ENCODE measurements around the gene DAAM2. TPM values are rescaled to one million over a fixed set of nuclear protein-coding genes. Genes with fewer than 3 reads are reported as not detected.

The DAAM2 gene
- polyA plus RNA-seq: 10 to 100 TPM in 1 of 4 donors, 1 to 10 TPM in 2, under 1 TPM in 1; 0.89 to 12.9 (median 7.6) TPM
- long read RNA-seq, donor 1, partial matches to known transcripts: 0 of 1 reads
- long read RNA-seq, donor 1, other reads (novel, unspliced or antisense): 0 of 1 reads
- long read RNA-seq, donor 2: 0 reads
- long read RNA-seq, donor 3: 0 reads
- long read RNA-seq, donor 4: 0 reads
- long read RNA-seq, donor 5: 0 reads
- long read RNA-seq, donor 6: 0 reads
- long read RNA-seq, donor 7, partial matches to known transcripts: 0 of 3 reads
- long read RNA-seq, donor 7, other reads (novel, unspliced or antisense): 0 of 3 reads
- long read RNA-seq, donor 8, partial matches to known transcripts: 0 of 1 reads
- long read RNA-seq, donor 8, other reads (novel, unspliced or antisense): 0 of 1 reads
- long read RNA-seq, donor 9, partial matches to known transcripts: 0 of 2 reads
- long read RNA-seq, donor 9, other reads (novel, unspliced or antisense): 0 of 2 reads
- long read RNA-seq, donor 10, partial matches to known transcripts: 0 of 4 reads
- long read RNA-seq, donor 10, other reads (novel, unspliced or antisense): 0 of 4 reads

- H3K9me3 ChIP-seq (ENCODE audit: control insufficient read depth in 2 of 2, insufficient read depth in 1 of 2, low read depth in 1 of 2, low read length in 1 of 2): no peaks in the 10 kb centered on the region
- peaks cover 0 to 5% (median 0%) of the 10 kb centered on the region in 3 donors for H3K4me1 ChIP-seq (ENCODE audit: control insufficient read depth in 3 of 3, insufficient read depth in 2 of 3, low read depth in 1 of 3, low read length in 2 of 3)
- WGBS, 3 donors: 5 to 7% (median 5%) methylated on average over 43 to 55 of the region's 55 CpGs
- H3K27me3 ChIP-seq (ENCODE audit: control insufficient read depth in 3 of 3, insufficient read depth in 3 of 3, low read length in 3 of 3): peaks cover 0 to 26% (median 3%) of the 10 kb centered on the region in 3 donors
- peak within 1 kb of the TSS; percentile 20 to 59 (median 32) for H3K4me3 ChIP-seq (ENCODE audit: low read depth in 1 of 3, low read length in 3 of 3)
- H3K36me3 ChIP-seq (ENCODE audit: control insufficient read depth in 3 of 3, insufficient read depth in 2 of 3, low read depth in 1 of 3, low read length in 3 of 3): no peaks in the 10 kb centered on the region
- no peak for FAIRE-seq
- peak in 1 of 2 donors; percentile 70 for DNase-seq
- peak within 1 kb of the TSS in 2 of 3 donors; percentile 33 to 42 for H3K27ac ChIP-seq (ENCODE audit: low read depth in 1 of 3, low read length in 2 of 3)
Measured at GRCh38 chr6:39791850-39792539, at the start of gene DAAM2. DAAM2 (plus strand) TSS chr6:39792376; CDS start chr6:39856303, 63,927 bp downstream.

- no peaks in the 10 kb centered on the region for H3K36me3 ChIP-seq (ENCODE audit: control insufficient read depth in 3 of 3, insufficient read depth in 2 of 3, low read depth in 1 of 3, low read length in 3 of 3)
- no peak overlapping the region for H3K4me3 ChIP-seq (ENCODE audit: low read depth in 1 of 3, low read length in 3 of 3)
- H3K4me1 ChIP-seq (ENCODE audit: control insufficient read depth in 3 of 3, insufficient read depth in 2 of 3, low read depth in 1 of 3, low read length in 2 of 3): no peaks in the 10 kb centered on the region
- no peaks in the 10 kb centered on the region for H3K27me3 ChIP-seq (ENCODE audit: control insufficient read depth in 3 of 3, insufficient read depth in 3 of 3, low read length in 3 of 3)
- WGBS, 3 donors: 72 to 88% (median 76%) methylated on average over 3 of the region's 3 CpGs
- no peak for FAIRE-seq
- no peaks in the 10 kb centered on the region for H3K9me3 ChIP-seq (ENCODE audit: control insufficient read depth in 2 of 2, insufficient read depth in 1 of 2, low read depth in 1 of 2, low read length in 1 of 2)
- H3K27ac ChIP-seq (ENCODE audit: low read depth in 1 of 3, low read length in 2 of 3): no peak overlapping the region
- no peak for DNase-seq
Measured at GRCh38 chr6:39746795-39747194, 45.4 kb upstream of the DAAM2 start.

GRCh38 chr6:39752835-39753724 lies 39.1 kb upstream of the DAAM2 start:
- FAIRE-seq: no peak
- Histone ChIP-seq H3K36me3 (ENCODE audit: control insufficient read depth in 3 of 3, insufficient read depth in 2 of 3, low read depth in 1 of 3, low read length in 3 of 3) (no peaks in the 10 kb centered on the region), H3K9me3 (ENCODE audit: control insufficient read depth in 2 of 2, insufficient read depth in 1 of 2, low read depth in 1 of 2, low read length in 1 of 2) (no peaks in the 10 kb centered on the region), H3K27ac (ENCODE audit: low read depth in 1 of 3, low read length in 2 of 3) (peak overlapping the region in 1 of 3 donors; percentile 13), H3K4me1 (ENCODE audit: control insufficient read depth in 3 of 3, insufficient read depth in 2 of 3, low read depth in 1 of 3, low read length in 2 of 3) (no peaks in the 10 kb centered on the region), H3K4me3 (ENCODE audit: low read depth in 1 of 3, low read length in 3 of 3) (no peak overlapping the region), H3K27me3 (ENCODE audit: control insufficient read depth in 3 of 3, insufficient read depth in 3 of 3, low read length in 3 of 3) (no peaks in the 10 kb centered on the region)
- no peak for DNase-seq
- 83 to 88% (median 84%) methylated on average over 10 to 12 of the region's 12 CpGs for WGBS, 3 donors

- H3K36me3 ChIP-seq (ENCODE audit: control insufficient read depth in 3 of 3, insufficient read depth in 2 of 3, low read depth in 1 of 3, low read length in 3 of 3): no peaks in the 10 kb centered on the region
- H3K4me1 ChIP-seq (ENCODE audit: control insufficient read depth in 3 of 3, insufficient read depth in 2 of 3, low read depth in 1 of 3, low read length in 2 of 3): no peaks in the 10 kb centered on the region
- no peaks in the 10 kb centered on the region for H3K27me3 ChIP-seq (ENCODE audit: control insufficient read depth in 3 of 3, insufficient read depth in 3 of 3, low read length in 3 of 3)
- DNase-seq (no peak), FAIRE-seq (no peak)
- peak overlapping the region in 1 of 3 donors; percentile 13 for H3K27ac ChIP-seq (ENCODE audit: low read depth in 1 of 3, low read length in 2 of 3)
- H3K4me3 ChIP-seq (ENCODE audit: low read depth in 1 of 3, low read length in 3 of 3): no peak overlapping the region
- WGBS, 3 donors: 53 to 71% (median 69%) methylated on average over 3 of the region's 3 CpGs
- H3K9me3 ChIP-seq (ENCODE audit: control insufficient read depth in 2 of 2, insufficient read depth in 1 of 2, low read depth in 1 of 2, low read length in 1 of 2): no peaks in the 10 kb centered on the region
Measured at GRCh38 chr6:39753725-39754045, 38.5 kb upstream of the DAAM2 start.

- FAIRE-seq: no peak
- Histone ChIP-seq H3K4me3 (ENCODE audit: low read depth in 1 of 3, low read length in 3 of 3) (no peak overlapping the region), H3K4me1 (ENCODE audit: control insufficient read depth in 3 of 3, insufficient read depth in 2 of 3, low read depth in 1 of 3, low read length in 2 of 3) (no peaks in the 10 kb centered on the region), H3K36me3 (ENCODE audit: control insufficient read depth in 3 of 3, insufficient read depth in 2 of 3, low read depth in 1 of 3, low read length in 3 of 3) (no peaks in the 10 kb centered on the region), H3K9me3 (ENCODE audit: control insufficient read depth in 2 of 2, insufficient read depth in 1 of 2, low read depth in 1 of 2, low read length in 1 of 2) (no peaks in the 10 kb centered on the region), H3K27ac (ENCODE audit: low read depth in 1 of 3, low read length in 2 of 3) (no peak overlapping the region), H3K27me3 (ENCODE audit: control insufficient read depth in 3 of 3, insufficient read depth in 3 of 3, low read length in 3 of 3) (no peaks in the 10 kb centered on the region)
- no peak for DNase-seq
- WGBS, 3 donors: 74 to 84% (median 77%) methylated on average over 5 of the region's 5 CpGs
Measured at GRCh38 chr6:39754514-39755115, 37.6 kb upstream of the DAAM2 start.

- no peak overlapping the region for H3K4me3 ChIP-seq (ENCODE audit: low read depth in 1 of 3, low read length in 3 of 3)
- no peaks in the 10 kb centered on the region for H3K27me3 ChIP-seq (ENCODE audit: control insufficient read depth in 3 of 3, insufficient read depth in 3 of 3, low read length in 3 of 3)
- 14 to 57% (median 15%) methylated on average over 1 of the region's 1 CpG for WGBS, 3 donors
- H3K4me1 ChIP-seq (ENCODE audit: control insufficient read depth in 3 of 3, insufficient read depth in 2 of 3, low read depth in 1 of 3, low read length in 2 of 3): no peaks in the 10 kb centered on the region
- no peak for FAIRE-seq
- no peaks in the 10 kb centered on the region for H3K36me3 ChIP-seq (ENCODE audit: control insufficient read depth in 3 of 3, insufficient read depth in 2 of 3, low read depth in 1 of 3, low read length in 3 of 3)
- no peak for DNase-seq
- no peaks in the 10 kb centered on the region for H3K9me3 ChIP-seq (ENCODE audit: control insufficient read depth in 2 of 2, insufficient read depth in 1 of 2, low read depth in 1 of 2, low read length in 1 of 2)
- no peak overlapping the region for H3K27ac ChIP-seq (ENCODE audit: low read depth in 1 of 3, low read length in 2 of 3)
Measured at GRCh38 chr6:39755231-39755630, 36.9 kb upstream of the DAAM2 start.

GRCh38 chr6:39756582-39756981 lies 35.6 kb upstream of the DAAM2 start:
- Histone ChIP-seq H3K4me1 (ENCODE audit: control insufficient read depth in 3 of 3, insufficient read depth in 2 of 3, low read depth in 1 of 3, low read length in 2 of 3) (no peaks in the 10 kb centered on the region), H3K4me3 (ENCODE audit: low read depth in 1 of 3, low read length in 3 of 3) (no peak overlapping the region), H3K27ac (ENCODE audit: low read depth in 1 of 3, low read length in 2 of 3) (no peak overlapping the region), H3K27me3 (ENCODE audit: control insufficient read depth in 3 of 3, insufficient read depth in 3 of 3, low read length in 3 of 3) (no peaks in the 10 kb centered on the region), H3K36me3 (ENCODE audit: control insufficient read depth in 3 of 3, insufficient read depth in 2 of 3, low read depth in 1 of 3, low read length in 3 of 3) (no peaks in the 10 kb centered on the region), H3K9me3 (ENCODE audit: control insufficient read depth in 2 of 2, insufficient read depth in 1 of 2, low read depth in 1 of 2, low read length in 1 of 2) (no peaks in the 10 kb centered on the region)
- FAIRE-seq: no peak
- 89 to 97% (median 93%) methylated on average over 2 of the region's 2 CpGs for WGBS, 3 donors
- DNase-seq: no peak
